GM18873 (cell line): ENCODE data around the gene TBC1D16.

ENCODE experiments used
- ATAC-seq: cut with Tn5 transposase; IDR thresholded peaks from one replicate; pipeline ENCODE4 v1.9.1; 2021; ENCODE audit warnings: mild to moderate bottlenecking, moderate library complexity, moderate number of reproducible peaks; ENCODE audit not compliant: unreplicated experiment, low FRiP score

Gene TBC1D16

DNA sequence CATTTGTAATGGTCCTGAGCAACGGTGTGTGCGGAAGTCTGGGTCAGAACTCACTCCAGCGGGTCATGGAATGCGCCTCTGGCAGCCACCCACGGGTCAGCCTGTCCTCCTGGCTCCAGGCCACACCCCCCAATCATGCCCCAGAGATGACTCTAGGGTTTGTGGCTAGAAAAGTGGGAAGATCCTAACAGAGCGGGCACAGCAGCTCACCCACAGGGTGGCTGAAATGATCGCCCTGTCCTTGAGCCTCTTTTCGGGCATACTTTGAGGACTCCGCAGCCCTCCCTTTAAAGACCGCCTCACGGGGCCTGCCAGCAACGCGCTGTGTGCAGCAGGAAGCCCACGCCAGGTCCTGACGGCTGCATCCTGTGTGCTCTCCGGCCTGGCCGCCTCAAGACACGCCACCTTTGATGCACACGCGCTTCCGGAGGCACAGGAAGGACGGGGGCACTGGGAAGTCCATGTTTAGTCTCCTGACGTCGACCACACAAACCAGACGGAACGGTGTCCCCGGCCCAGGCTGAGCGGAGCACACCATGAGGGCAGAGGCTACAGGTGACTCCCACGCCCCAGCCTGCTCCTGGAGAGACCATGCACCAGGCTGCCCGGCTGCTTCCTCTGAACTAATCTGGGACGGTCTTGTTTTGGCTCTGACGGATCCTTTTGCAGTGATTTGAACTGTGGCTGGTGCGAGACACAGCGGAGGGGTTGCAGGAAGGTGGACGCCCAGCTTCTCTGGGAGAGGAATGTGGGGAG lies 92.9 kb downstream of the TBC1D16 start:
- ATAC-seq, result no peak

DNA sequence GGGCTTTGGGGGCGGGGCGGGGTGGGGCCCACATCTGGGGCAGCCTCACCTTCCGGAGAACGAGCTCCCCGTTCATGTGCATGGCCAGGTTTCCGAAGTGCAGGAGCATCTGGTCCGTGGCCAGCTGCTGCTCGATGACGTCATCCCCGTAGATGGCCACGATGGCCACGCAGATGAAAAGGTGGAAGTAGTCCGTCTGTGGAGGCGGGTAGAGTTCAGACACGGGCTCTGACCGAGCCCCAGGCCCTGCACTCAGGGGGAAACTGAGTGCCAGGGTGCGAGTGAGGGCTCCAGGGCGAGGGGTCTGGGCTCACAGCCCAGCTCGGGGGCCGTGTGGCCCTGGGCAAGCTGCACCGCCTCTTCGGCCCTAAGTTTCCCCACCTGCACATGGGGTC lies 93.7 kb downstream of the TBC1D16 start:
- no peak for ATAC-seq

DNA sequence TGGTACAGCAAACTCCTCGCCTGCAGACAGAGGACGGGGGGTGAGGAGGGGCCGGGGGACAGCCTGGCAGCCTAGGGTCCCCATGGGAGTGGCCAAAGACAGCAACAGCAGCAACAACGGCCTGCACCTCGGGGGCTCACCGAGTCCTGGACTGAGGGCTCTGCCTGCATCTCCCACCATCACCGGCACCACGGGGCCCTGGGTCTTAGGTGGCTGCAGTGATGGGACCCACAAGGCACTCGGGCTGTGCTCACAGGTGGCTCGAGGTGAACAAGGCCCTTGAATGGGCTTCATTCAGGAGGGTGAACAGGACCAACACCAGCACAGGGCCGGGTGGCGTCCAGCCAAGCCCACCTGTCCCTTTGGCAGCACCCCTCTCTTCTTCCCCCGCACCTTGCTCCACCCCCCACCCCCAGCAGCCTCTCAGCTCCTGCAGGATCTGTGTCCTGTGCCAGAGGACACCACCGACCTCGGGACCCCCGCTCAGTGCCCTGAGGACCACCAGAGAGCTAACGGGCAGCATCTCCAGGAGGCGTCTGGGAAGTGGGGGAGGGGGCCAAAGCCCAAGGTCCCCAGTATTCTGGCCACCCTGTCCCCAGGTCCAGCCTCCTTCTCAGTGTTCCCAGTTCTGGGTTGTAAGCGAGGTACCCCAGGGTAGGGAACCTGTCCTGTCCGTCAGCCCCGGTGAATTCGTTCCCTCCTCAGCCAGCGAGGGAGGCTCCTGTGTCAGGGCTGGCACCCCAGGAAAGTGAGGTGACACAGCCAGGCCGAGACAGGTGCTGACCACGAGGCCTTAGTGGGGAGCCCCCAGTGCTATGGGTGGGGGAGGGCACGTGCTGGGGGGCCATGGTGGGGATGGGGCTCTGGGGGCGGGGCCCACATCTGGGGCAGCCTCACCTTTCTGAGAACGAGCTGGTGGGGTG lies 94.3 kb downstream of the TBC1D16 start:
- ATAC-seq, result no peak

DNA sequence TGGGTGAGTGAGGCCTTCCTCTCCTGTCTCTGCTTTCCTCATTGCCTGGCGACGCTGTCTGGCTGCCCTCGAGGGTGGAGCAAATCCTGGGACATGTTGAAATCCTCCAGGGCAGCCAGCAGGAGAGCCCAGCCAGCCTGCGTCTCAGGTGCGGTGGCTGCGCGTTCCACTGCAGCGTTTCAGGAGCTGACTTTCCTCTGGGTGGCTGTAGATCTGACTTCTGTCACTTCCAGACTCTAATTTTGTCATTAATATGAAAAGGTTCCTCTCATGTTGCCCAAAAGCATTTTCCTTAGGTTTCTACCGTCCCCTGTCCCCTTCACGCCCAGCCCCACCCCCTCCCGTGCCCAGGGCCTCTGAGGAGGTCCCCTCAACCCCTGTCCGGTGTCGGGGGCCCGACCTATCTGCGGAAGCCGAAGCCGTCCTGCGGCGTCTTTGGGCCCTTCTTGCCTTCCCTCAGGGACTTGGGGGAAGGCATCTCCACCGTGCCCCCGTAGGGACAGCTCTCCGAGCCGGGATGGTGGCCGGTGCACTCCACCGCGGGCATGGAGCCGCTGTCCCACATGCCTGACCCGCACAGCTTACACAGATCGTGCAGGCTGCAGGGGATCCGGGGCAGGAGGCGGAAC lies 95.1 kb downstream of the TBC1D16 start:
- no peak for ATAC-seq

DNA sequence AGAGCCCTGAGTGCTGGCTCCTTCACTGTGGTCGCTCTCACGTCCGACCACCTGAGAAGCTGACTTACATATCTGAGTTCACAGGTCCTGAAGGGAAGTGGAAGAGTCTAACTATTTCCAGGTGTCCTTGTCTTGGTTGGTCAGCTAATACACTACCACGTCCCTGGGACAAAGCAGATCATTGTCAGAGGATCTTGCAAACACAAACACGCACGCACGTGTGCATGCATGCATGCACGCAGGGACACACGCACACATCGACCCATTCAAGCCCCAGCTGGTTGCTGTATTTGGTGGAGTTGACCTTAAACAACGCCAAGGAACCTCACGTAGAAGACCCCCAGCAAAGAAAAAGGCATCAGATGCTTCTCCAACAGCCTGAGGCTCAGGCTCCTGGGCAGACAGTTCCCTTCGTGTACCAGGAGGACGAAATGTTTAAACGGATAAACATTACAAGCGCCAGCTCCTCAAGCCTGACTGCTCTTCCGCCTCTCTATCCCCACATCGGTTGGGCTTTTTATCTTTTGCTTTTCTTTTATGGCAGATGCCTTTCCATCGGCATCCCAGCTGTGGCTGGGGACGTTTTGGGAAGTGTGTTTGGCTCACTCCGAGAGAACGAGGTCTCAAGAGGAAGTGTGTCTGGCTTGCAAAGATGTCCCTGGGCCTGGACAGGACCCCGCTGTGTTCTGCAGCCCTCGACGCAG lies 95.8 kb downstream of the TBC1D16 start:
- ATAC-seq, result no peak

DNA sequence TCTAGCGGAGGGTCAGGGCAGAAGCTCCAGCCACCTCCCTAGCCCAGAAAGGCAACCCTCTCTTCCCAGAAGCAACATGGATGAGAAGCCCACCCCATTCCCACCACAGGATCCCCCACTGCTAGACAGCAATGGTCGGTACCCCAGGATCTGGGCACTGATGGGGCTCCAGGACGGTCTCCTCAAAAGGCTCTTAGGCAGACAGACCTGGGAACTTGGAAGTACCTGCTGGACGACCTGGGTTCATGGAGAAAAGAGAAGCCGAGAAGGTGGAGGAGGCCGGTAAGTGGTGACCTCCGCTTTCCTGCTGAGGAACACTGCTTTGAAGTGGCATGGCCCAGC lies 96.6 kb downstream of the TBC1D16 start:
- no peak for ATAC-seq

DNA sequence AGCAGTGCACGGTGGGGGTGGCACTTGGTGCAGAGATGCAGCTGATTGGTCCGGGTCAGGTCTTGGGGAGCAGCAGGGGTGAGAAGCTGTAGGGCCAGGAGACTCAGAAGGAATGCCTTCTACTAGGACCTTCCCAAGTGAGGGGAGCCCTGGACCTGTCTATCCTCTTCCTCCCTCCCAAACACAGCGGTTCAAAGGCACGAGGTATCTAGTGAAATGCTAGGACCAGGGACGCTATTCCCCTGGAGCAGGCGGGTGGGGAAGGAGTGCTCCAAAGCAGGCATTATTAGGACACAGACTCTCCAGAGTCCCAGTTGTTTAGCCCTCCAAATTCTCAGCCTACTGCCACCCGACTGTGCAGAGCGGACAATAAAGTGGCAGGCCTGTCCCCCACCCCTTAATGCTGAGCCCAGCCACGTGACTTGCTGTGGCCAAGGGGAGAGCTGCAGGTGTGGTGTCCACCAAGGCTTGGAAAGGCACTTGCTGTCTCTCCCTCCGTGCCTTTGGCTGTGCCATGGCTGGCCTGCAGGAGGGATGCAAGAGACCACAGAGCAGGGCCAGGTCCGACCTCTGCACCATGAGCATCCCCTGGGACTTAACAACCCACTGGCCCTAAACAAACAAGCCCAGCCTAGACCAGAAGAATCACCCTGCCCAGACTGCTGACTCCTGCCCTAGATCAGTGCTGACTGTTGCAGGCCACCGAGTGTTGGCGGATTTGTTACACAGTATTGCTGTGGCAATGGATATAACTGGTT lies 97.2 kb downstream of the TBC1D16 start:
- no peak for ATAC-seq

DNA sequence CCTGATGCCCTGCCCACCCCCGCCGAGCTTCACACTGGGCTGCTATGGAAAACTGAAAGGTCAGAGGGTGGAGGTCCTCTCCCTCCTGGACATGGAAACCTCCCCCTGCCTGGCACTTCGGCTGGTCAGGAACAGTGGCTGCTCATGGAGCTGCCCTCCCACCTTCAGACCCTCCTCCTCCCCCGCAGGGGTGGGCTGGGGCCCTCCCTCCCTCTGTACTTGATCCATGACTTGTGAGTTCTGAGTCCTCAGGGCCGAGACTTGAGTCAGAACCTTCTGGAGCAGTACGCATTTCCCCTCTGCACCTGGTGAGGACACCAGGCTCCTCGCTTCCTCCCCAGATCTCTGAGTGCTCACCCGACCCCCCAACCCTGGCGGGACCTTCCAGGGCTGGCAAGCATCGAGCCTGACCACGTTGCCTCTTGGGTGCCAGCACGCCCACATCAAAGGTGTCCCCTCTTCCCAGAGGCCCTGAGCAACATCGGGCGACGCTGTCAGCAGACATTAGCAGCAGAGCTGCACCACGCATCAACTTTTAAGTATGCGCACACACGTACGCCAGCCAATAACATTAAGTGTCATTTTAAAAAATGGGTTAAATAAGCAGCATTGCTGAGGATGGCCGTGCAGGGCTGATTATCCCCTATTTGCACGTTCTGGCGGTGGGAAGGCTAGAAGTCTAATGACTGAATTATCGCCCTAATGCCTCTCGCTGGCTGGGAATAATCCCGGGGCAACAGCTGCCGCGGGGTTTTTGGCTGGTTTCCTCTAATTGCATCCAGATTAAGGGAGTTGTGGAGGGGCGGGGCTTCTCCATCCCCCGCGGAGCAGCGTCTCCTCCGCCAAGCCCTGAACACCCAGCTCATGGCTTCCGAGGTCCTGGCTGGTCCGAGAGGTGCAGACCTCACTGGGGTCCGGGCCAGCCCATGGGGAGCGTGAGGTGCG lies 98.0 kb downstream of the TBC1D16 start:
- ATAC-seq, result no peak

DNA sequence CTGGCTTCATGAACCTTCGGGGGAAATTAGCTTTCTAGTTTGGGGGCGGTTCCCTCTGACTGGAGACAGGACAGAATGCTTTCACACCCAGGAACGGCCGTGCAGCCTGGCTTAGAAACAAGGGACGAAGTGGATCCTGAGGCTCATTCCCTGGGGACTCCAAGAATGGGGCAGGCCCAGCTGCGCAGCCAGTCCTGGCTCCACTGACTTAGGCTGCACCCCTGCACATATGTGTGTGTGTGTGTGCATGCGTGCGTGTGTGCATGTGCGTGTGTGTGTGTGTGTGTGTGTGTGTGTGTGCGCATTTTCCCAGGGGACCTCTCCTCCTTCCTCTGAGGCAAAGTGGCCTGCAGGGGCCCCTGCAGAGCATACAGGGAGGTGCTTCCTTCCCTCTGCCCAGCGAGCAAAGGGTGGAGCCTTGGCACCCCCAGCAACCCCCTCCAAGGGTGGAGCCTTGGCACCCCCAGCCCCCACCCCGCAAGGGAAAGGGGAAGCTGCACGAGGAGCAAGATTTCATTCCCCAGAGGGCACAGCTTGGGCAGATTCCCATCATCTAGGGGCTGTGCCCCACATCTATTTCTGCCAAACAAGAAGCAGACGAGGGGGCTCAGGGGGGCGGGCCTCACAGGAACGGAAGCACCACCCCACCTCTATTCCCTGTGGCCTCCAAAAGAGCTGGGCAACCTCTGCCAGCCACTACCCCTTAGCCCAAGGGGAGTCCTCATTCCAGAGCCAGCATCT lies 98.9 kb downstream of the TBC1D16 start:
- ATAC-seq, result no peak

DNA sequence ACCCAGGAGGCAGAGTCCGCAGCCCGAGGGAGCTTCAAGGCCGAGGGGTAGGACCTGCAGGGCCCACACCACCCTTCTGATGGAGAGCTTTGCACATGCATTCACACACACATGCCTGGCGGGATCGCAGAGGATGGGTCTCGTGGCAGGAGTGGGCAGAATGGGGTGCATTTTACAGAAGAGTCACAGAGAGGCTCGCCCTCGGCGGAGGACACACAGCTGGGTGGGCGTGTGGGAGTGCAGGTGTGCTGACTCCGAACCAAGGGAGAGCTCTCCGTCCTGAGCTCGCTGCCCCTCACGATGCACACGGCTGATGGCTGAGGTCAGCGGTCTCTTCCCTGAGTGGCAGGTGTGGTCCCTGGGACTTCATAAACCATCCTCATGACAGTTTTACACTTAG lies 99.6 kb downstream of the TBC1D16 start:
- ATAC-seq, result no peak

DNA sequence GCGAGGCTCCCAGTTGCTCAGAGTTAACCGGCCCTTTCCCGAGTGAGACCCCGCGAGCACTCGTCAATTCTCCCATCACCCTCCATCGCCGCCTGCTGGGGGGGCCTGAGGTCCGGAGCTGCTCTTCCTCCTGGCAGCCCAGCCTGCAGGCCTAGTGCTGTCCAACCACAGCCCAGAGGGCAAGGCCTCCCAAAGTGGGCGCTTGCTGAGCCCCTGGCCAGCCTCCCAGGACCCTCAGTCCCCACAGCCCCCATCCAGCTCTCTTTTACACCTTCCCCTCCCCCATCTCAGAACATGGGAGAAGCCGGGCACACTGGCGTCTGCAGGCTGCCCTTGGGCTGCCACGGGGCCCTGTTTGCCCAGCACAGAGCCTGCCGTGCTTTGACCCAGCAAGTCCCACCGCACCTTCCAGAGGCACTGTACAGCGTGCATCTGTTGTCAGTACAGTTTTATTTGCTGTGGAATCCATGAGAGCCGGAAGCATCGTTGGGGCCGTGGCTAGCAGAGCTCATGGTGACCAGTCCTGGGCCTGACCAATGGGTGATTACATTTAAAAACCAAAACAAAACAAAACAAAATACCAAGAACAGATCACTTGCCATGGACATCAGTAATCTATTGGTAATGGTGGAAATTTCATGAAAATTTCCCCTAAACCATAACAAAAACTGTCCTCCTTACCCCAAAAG lies 100.3 kb downstream of the TBC1D16 start:
- ATAC-seq, result no peak

DNA sequence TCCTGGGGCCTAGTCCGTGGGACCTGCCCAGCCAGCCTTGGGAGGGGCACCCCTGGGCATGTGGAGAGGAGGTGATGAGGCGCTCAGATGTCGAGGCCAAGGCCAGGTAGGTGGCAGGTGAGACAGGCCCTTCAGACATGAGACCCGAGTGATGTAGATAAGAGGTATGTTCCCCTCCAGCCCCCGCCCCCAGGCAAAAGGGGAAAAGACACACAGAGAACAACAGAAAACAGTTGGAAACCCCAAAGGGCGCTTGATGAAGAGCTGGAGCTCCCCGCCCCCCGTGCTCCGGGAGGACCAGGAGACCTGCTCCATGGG lies 101.1 kb downstream of the TBC1D16 start:
- ATAC-seq, result no peak

DNA sequence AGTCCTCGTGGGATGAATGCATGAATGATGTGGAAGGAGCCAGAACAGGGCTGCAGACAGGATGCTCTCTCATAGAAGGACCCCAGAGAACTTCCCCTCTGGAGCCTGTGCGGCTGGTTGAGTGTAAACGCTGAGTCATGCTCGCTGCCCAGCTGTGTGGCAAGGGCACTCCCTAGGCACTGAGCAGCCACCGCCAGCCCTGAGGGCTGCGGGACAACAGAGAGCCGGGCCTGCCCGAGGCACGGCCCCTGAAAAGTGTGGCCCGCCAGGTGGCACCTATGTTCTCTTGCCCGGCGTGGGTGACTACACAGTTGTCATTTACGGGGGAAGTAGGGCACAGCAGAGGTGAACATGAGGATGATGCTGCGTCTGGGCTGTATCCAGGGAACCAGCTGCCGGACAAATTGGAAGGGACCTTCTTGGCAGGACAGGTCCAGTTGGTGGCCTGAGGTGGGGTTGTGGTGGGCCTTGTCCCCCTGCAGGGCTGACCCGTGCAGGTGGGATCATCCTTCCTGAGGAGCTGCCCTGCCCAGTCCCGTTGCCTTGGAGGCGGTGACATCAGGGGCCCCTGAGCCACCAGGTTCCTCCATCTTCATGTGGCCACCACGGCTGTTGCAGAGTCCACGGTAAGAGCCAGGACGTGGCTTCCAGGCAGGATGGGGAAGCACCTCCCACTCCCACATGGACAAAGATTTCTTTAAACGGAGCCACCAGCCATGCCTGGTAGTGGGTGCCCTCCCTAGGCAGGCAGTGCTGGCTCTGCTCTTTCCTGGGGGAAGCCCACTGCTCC lies 101.6 kb downstream of the TBC1D16 start:
- no peak for ATAC-seq

DNA sequence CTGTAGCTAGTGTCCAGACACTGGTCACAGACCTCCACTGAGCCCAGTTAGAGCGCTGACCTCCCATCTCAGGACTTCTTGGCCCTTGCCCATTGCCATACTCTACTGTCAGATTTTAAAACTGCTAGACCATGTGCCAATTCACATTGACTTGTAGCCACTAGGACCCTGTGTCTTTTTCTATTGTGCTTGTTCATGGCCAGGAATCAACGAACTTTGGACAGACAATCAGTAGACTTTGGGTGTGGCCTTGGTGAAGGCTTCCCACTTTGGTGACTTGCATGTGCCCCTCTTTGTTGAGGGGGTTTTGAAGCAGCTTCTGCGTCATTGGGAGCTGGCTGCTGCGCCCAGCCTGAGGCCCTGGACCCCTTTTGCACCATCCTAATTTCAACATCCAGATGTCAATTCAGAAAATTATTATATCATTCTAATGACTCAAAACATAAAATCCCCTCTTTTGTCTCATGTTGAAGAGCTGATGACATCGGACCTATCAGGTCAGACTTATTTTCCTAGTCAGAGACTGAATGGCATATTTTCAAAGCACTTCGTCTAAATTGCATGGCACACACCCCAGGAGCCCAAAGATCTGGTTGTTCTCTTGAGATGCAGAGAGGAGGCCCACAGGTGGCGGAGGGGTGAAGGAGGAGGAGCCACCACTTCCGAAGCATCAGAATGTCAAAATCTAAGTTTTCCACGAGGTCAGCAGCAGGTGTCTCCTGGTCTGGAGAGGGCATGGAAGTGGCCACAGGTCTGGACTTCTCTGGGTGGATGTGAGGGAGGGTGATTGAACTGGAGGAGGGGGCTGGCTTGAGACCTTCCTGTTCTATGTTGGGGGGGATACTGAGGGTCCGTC lies 103.0 kb downstream of the TBC1D16 start:
- no peak for ATAC-seq

DNA sequence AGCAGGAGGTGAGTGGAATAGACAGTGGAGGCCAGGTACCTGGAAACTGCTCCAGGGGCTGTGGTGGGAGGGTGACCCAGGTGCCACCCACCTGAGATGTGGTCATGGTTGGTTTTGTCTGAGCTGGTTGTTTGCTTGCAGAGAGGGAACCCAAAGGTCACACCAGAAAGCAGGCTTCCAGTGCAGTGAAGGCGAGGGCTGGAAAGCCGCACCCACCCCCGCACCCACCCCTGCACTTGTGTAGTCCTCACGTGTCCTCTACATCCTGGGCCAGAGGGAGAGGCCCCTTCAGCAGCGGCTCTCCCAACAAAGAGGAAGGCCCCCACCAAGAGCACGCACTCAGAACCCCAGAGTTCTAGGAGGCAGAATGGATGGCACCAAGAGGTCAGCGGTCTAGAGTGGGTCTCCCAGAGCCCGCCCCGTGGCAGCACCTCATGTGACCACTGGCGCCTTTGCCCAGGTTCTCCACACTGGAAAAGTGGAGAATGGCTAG lies 103.8 kb downstream of the TBC1D16 start:
- ATAC-seq, result no peak
